Prostate gland (tissue), 2 donors: ENCODE data around the gene GNA15.

Experiments used
- CTCF ChIP-seq, 4 experiments: fragments of 200-600 bp in 2 of 4; fragments of 450-650 bp in 2 of 4; sonication (generic) in 2 of 4; IDR thresholded peaks; 1 replicate in 3 of 4; 2 replicates in 1 of 4; pipeline ENCODE4 v1.5.1; 2016 to 2019; ENCODE audit warnings: antibody characterized with exemption in 4 of 4, mild to moderate bottlenecking in 2 of 4, moderate library complexity in 2 of 4
- POLR2A ChIP-seq: fragments of 450-650 bp; IDR thresholded peaks from one replicate; pipeline ENCODE4 v1.6.1; 2016; ENCODE audit warnings: antibody characterized with exemption, mild to moderate bottlenecking

GRCh38 chr19:3202346-3202745 is 66.5 kb downstream of the GNA15 start:
- TF ChIP-seq POLR2A: no peak
- TF ChIP-seq CTCF (IDR thresholded peaks at IDR 0.05): no peak
